Fibroblast of skin of back (primary cell): ENCODE measurements around the gene MYH15.

Experiments
- DNase-seq: peaks from one replicate; pipeline ENCODE4 v3.0.0-alpha.2; 2013

The MYH15 gene

DNA sequence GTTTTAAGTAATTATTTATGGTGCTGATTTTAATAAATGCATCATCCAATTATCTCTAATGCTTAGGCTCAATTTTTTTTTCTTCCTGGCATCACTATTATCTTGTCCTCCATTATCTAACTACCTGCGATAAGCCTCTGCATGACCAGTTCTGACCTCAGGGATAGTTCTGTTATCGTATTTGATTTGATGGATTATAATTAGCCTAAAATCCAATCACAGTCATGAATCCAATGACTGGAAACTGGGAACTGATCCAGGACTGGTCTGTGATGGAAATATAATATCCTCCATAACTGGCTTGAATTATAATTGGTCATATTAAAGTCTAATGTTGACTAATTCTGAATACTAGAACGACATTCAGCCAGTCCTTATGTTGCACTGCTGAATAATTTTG is 1.1 kb downstream of the MYH15 start:
- no peak for DNase-seq

DNA sequence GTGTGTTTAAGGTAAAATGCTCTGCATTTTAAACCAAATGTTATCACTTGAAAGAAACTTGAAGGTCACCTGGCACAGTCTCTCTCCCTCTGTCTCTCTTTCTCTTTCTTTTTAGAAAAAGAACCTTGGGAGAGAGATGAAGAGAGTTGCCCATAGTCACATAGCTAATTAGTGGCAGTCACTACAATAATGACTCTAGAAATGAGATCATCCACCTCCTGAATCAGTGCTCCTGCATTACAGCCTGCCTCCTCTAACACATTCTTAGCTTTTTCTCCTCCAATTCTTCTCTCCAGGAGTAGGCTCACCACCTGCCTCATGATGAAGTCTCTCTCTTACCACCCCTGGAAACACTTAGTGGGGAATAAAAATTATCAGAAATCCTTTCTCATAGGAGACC is 2.5 kb downstream of the MYH15 start:
- no peak for DNase-seq

DNA sequence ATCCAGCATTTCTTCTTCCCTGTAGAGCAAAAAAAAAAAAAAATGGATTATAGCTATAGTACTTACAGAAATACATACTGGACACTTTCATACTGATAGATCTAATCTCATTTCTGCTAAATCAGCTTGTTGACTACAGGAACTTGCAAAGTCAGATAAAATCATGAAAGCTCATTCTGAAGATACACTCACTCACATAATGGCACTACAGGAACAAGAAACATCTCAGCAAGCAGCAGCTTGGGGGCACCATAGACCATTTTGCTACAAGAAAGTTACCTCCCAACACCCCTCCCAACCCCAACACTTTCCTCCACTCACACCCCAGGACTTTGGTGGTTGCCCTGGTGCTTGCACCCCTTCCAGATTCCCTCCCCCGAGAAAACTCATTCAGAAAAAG is 4.6 kb downstream of the MYH15 start:
- DNase-seq, result no peak

DNA sequence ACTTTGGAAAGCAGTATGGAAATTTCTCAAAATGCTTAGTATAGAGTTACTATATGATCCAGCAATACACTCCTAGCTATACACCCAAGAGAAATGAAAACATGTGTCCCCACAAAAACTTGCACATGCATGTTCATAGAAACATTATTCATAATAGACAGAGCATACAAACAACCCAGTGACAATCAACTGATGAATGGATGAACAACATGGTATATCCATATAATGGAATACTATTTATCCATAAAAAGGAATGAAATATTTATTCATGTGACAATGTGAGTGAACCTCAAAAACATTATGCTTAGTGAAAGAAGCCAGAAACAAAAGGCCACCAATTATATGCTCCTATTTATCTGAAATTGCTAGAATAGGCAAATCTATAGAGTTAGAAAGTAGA is 6.7 kb downstream of the MYH15 start:
- DNase-seq, result no peak

DNA sequence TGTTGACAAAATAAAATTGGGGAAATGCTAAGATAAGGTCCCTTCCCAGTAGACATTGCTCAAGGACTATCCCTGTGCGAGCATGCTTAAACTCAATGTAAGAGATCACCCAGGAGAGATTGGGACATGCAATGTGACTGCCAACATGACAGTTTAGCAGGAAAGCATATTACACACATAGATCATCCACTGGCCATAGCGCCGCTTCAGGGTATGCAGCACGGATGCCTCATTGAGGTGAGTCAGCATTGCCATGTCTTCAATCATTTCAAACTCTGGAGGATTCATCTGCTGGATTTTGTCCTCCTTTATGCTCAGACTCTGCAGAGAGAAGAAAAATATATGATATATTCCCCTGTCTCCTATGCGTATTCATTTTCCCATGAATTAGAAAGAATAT is 8.9 kb downstream of the MYH15 start:
- DNase-seq, result no peak

DNA sequence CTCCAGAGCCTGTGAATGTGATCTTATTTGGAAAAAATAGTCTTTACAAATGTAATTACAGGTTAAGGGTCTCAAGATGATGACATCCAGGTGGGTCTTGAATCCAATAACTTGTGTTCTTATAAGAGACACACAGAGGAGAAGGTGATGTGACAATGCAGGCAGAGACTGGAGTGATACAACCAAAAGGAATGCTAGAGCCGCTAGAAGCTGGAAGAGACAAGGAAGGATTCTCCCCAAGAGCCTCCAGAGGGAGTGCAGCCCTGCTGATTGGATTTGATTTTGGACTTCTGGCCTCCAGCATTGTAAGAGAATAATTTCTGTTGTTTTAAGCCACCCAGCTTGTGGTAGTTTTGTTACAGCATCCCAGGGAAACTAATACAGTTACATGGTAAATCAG is 9.7 kb downstream of the MYH15 start:
- peak; percentile 23 for DNase-seq

DNA sequence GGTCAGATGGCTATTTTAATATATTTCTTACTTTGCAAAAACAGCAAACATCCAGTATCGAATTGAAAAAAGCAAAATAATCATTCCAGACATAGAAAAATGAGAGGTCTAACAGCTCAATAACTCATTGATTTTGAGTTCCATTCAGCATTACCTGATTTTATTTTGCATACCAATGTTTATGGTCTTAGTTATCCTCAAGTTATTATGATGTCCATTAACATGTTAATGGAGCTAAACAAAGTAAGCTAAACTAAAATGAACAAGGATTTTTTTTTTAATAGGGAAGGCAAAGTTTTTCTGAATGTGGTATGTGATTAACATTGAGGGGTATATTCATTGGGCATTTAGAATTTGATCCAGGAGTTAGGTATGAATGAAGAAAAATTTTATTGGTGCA is 13.1 kb downstream of the MYH15 start:
- DNase-seq, result no peak

DNA sequence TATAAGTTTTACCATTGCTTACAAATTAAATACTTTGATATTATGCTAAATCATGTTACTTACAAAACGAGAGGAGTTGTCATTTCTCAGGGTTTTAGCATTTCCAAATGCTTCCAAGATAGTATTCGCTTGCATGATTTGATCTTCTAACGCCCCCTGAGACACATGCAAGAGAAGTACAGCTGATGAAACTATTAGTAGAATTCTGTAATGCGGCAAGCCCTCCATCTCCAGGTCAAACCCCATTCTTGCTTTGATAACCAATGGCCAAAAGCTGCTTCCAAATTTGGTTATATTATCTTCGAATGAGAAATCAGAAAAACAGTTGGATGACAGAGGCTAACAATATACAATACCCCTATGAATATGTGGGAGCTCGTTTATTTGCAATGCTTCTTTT is 14.7 kb downstream of the MYH15 start:
- no peak for DNase-seq

DNA sequence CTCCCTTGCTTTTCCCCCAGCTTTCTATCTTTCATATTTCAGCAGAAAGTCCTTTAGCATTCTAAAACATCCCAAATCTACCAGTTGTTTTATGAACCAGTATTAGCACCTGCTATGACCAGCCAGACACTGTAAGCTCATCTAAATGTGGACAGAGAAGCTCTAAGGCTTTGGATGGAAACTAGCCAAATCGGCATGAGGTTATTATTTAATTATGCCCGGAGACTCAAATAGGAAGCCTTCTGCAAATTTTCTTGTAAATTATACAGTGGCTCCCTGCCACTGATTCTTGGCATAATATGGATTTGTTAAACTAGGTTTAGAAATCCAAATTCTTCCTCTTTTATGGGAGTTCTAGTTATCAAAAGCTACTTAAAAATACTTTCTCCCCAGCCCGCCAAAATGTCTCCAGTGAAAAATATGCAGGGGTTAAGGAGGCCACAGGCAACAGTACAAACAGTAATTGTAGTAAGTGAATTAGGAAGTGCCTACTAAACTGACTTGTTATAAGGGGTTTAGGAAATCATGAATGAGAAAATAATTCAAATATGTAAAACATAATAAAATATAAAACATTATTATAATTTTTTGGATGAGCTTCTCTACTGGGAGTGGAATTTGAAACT is 15.4 kb downstream of the MYH15 start:
- DNase-seq, result no peak

DNA sequence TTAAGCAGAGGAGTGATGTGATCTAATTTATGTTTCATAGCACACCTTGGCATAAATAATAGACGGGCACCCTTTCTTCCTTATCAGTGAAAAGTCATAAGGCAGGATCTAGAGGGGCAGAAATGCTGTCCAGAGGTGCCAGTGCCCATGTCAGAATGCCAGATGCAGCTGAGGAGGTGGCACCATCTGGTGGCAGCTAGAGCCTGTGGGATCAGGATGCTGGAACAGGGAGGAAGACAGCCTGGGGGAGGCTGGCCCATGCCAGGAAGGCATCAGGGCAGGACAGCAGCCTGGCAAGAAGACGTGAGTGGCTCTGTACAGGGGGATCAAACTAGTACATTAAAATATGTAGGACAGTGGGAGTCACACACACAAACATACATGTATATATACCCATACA is 16.5 kb downstream of the MYH15 start:
- peak; percentile 9 for DNase-seq

DNA sequence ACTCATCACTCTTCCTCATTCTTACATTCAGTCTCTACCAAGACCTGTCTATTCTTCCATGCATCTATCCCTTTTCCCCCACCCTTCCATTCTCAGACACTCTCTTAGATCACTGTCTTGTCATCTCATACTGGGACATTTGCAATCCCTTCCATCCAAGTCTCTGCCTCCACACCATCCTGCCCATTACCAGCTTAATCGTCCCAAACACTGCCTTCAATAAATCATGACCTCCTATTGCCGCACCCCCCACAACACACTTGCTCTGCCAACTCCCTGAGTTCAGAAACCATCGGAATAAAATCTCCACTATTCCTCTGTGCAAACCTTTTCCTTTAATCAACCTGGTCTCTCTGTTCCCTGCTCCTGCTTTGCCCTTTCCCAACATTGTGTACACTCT is 18.9 kb downstream of the MYH15 start:
- DNase-seq, result no peak

DNA sequence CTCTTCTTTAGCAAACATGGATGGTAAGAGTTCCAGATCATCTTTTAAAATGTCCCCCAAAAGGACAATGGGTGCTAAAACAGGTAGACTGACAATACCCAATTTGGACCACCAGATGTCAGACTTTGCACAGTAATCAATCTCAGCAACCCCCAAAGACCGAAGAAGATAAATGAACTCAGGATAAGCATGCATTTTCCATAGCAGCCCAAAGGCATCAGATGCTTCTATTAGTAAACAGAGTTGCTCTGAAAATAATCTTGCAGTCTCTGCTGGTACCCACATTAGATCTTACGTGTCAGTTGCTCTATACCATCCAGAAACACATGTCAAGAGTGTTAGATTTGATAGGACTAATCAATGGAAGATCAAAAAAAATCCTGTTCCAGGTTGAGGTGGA is 20.6 kb downstream of the MYH15 start:
- DNase-seq, result peak; percentile 38

DNA sequence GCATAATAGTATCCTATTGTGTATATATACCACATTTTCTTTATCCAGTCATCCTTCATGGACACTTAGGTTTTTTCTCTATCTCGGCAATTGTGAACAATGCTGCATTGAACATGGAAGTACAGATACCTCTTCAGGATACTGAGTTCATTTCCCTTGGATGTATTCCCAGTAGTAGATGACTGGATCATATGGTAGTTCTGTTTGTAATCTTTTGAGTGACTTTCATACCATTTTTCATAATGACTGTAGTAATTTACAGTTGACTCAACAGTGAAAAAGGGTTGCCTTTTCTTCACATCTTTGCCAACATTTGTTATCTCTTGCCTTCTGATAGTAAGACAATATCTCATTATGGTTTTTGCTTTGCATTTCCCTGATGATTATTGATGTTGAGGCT is 21.8 kb downstream of the MYH15 start:
- peak; percentile 64 for DNase-seq

DNA sequence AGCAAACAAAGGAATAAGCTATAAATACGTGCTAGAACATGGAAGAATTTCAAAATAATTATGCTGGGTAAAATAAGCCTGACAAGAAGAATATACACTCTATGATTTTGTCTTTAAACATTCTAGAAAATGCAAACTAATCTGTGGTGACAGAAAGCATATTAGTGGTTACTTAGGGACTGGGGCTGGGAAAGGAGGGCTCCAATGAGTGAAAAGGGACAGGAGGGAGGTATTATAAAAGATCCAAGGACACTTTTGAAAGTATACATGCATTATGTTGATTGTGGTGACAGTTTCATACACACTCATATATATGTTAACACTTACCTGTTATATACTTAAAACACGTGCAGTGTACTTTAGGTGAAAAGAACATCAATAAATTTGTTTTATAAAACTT is 23.0 kb downstream of the MYH15 start:
- no peak for DNase-seq

DNA sequence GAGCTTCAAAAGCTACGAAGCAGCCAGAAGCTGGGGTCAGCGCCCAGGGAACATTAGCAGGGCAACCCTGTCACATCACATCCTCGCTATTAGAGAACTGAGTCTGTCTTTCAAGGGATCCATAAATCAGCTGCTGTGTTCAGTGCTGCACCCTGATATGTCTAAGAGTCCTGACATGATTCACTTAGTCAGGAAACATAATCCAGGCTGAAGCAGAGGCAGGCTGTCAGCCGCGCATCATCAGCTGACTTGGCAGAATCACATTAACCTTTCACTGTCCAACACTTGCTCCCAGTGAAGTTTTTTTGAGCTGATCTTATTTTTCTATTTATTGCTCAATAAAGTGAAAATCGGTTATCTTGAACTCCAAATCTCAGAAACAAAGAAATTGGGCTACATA is 23.5 kb downstream of the MYH15 start:
- DNase-seq, result peak; percentile 39

DNA sequence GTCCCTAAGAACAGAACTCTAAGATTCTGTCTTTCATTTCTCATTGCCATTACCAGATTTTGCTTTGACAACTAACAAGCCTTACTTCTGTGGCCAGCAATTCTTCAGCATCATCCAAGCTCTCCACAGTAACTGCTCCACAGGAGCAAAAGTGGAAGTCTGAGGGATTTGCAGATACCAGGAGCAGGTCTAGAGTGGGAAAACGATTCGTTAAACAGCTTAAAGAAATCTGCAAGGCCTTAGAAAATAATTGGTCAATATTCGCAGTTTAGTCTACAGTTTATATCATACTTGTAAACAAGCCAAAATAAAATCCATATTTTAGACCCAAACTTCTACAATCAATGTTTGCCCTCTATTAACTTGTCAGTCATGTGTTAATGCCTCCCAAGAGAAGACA is 24.1 kb downstream of the MYH15 start:
- DNase-seq, result no peak

DNA sequence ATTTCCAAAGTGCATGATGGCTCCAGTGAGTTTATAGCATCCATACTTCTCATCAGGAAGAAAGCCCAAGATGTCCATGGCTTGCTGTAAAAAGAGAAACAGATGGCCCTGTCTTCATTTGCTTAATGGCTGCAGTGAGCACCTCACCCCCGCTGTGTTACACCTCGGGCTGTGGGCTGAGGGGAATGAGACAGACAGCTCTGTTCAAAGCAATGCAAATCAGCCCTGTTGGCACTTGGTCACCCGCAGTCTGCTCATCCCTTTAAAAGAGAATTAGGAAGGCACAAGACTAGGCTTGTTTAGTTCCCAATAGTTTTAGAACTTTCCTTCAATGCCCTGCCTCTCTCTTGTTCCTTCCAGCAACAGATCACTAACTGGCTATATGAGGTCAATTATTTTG is 25.2 kb downstream of the MYH15 start:
- DNase-seq, result no peak

DNA sequence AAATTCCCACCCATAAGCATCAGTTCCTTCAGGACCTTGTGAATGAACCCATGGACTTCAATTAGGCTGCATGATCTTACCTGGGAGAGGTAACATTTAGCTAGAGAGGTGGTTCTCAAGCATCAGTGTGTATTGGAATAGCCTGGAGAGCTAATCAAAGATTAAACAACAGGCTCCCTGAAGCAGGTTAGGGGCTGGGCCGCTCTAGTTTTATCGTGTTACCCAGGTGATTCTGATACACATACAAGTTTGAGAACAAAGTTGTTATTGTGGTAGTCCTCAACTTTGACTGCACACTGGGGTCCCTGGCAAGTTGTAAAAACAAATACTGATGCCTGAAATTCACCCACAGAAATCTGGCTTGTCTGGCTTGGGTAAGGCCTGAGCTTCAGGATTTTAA is 31.2 kb downstream of the MYH15 start:
- DNase-seq, result no peak

DNA sequence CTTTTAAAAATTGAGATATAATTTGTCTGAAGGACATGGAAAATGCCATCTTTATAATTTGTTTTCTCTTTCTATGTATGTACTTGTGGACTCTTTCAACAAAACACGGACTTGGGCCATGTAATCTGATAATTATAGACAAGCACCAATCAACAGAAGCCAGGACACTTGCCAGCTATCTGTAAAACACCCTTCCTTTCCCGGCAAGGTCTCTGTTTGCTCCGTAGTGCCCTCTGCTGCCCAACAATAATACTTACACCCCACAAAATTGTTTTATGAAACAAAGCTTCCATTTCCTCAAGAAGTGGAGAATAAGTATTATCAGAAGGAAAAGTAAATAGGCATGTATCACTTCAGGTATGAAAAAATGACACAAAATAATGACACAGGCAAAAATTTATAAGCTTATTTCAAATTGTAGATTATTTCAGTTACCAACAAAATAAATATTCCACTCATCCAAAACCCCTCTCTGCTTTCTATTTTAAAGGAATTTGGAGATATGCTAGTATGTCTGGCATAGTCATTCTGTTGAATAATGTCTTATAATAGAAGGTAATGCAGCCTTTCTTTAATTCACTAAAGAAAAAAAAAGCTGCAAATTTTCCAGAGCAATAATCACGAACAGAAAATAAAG is 32.8 kb downstream of the MYH15 start:
- peak; percentile 59 for DNase-seq

DNA sequence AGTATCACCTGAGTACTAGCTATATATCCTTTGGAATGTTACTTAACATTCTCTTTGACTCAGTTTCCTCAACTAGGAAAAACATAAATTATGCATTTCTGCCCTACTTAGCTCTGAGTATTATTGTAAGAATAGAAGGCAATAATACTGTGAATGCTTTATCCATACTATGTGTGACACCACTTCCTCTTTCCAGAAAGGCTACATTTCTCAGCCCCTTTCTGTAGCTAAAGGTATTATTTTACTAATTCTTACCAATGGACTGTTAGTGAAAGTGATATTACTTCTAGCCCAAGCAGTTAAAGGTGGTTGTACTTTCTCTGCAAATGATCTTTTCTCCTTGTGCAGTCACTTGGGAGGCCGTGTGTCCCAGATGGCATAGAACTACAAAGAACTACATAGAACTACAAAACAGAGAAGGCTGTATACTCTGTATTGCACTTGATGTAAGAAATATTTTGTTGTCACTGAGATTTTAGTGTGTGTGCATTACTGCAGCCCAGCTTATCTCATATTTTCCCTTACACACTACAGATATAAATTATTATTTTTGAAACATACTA is 35.1 kb downstream of the MYH15 start:
- no peak for DNase-seq

DNA sequence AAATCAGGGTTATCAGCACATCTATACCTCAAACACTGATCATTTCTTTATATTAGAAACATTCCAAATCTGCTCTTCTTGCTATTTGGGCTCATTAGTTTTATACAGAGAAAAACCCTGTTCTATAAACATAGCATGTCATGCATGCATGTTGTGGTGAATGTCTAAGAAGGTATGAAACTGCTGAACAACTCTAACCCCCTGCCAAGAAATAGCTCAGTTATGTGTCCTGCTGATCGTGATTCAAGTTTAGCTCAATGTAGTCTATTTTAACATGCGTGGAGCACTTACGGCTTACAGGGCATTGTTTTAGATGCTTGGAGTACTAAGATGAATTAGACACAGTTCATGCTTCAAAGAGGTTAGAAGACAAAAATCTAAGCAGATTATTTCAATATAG is 35.8 kb downstream of the MYH15 start:
- peak; percentile 71 for DNase-seq

DNA sequence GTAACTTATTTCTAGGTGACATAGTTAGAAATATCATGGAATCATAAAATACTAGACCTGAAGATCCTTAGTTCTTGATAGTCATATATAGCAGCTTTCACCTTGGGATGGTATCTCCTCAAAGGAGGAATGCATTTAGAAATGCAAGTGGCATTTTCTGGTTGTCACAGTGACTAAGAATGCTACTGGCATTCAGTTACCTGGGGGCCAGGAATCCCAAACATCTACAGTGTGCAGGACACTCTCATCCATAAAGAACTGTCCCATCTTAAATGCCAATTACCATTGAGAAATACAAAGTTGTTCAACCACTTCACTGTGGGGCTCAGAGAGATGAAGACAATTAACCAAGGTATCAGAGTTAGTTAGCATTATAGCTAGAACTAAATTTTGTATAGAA is 36.7 kb downstream of the MYH15 start:
- no peak for DNase-seq

DNA sequence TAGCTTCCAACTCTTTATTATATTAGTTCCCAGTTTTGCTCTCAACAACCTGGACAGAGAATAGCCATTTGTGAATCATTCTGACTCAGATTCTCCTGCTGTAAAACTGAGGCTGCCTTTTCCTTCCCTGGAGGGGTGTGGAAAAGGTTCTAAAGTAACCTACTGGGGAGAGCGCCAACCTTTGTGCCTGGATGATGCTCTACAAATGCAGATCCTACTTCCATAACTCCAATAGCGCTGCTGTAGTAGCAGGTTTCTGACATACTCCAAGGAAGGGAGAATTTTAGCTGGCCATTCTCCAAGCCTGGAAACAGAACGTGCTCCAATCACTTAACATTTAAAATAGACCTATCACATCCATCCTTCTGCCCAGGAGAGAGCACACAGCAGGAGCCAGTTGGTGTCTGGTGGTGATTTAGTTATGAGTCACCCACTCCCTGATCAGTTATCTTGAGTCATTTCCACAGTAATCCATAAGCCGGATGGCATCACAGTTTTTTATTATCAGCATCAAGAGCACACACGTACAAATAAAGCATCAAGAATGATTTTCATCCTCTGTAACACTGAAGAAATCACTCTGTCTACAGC is 38.3 kb downstream of the MYH15 start:
- peak; percentile 87 for DNase-seq

DNA sequence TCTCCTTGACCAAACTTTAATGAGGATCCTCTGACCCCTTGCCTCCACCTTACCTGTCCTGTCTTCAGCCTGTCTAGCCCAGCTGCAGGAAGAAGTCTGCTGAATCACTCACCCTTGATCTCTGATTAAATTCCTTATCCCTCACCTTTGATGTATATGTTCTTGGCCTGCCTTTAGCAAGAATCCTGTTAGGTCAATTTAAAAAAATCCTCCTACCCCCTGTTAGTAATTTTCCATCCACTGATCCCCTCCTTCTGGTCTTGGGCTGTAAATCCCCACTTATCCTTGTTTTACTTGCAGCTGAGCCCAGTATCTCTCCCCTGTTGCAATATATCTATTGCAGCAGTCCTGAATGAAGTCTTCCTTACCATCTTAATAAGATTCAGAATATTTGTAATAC is 39.0 kb downstream of the MYH15 start:
- no peak for DNase-seq
